ENCODE results near the gene TIMM10.

DNA sequence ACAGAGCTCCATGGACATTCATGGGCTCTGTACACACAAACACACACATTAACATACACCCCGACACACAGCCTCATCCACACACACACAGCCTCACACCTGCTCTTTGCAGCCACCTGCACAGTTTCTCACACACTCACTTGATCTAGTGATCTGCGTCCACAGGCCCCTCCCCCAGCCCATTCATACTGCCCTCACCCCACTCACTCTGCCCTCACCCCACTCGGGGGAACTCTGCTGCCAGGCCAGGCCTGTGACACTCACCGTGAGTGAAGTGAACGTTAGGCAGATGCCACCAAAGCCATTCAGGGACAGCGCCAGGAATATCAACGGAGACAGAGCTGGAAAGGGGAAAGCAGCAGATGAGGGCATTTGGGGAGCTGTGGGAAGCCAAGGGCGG, 30.0 kb downstream of the TIMM10 start:
- TF ChIP-seq, protein P1, sequence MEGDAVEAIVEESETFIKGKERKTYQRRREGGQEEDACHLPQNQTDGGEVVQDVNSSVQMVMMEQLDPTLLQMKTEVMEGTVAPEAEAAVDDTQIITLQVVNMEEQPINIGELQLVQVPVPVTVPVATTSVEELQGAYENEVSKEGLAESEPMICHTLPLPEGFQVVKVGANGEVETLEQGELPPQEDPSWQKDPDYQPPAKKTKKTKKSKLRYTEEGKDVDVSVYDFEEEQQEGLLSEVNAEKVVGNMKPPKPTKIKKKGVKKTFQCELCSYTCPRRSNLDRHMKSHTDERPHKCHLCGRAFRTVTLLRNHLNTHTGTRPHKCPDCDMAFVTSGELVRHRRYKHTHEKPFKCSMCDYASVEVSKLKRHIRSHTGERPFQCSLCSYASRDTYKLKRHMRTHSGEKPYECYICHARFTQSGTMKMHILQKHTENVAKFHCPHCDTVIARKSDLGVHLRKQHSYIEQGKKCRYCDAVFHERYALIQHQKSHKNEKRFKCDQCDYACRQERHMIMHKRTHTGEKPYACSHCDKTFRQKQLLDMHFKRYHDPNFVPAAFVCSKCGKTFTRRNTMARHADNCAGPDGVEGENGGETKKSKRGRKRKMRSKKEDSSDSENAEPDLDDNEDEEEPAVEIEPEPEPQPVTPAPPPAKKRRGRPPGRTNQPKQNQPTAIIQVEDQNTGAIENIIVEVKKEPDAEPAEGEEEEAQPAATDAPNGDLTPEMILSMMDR (conservative IDR thresholded peaks at IDR 0.05) = no peak
- TF ChIP-seq EZH2 (IDR thresholded peaks at IDR 0.05; ENCODE audit: low read depth) = no peak

Data from PC-9 (cell line).